Measurements from ENCODE around the gene SLC6A5.

Gene SLC6A5

DNA sequence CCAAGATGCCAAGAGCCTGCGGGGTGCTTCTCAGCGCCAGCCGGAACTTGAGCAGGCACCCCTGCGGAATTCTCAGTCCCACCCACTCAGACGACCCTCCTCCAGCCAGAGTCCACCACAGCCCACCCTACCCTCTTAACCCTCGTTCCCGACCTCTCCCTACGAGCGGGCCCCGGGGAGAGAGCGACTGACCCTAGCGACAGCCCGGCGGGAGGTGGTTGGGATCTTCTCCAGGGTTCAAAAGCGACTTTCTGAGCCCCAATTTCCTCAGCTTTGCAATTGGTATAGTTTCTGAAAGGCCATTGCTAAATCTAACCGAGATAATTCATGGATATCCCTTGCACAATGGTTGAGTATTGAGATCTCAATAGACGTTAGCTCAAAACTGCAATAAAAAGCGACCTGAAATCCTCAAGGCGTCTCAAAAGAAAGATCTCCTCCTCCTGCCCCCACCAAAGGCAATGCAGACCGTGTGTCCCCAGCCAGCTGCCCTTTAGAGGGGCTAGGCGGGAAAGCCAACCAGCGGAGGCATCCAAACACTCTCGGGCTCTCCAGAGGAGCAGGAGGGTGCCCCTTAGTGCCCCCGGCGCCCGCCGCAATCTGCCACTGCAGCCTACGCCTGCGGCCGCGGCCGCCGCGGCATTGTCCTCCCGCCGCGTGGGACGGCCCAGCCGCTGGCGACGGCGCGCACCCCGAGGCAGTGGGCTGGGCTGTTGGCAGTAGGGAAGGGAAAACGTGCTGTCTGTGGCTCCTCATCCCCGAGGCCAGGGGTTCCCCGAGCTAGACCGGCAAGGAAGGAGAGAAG, 1.5 kb upstream of the SLC6A5 start (continued):
- TF ChIP-seq ZBTB11 (tag by site-specific recombination; conservative IDR thresholded peaks at IDR 0.05; ENCODE audit: low read depth) (no peak), ZSCAN30 (tag by site-specific recombination; IDR thresholded peaks at IDR 0.05) (no peak), SP7 (tag by site-specific recombination; IDR thresholded peaks at IDR 0.05) (no peak), ZNF530 (tag by site-specific recombination; IDR thresholded peaks at IDR 0.05; ENCODE audit: low read depth) (no peak), ZNF785 (tag by site-specific recombination; IDR thresholded peaks at IDR 0.05) (no peak), YY1 (tag by site-specific recombination; IDR thresholded peaks at IDR 0.05) (no peak), KLF1 (tag by site-specific recombination; IDR thresholded peaks at IDR 0.05) (no peak)
- TF ChIP-seq, protein P1, sequence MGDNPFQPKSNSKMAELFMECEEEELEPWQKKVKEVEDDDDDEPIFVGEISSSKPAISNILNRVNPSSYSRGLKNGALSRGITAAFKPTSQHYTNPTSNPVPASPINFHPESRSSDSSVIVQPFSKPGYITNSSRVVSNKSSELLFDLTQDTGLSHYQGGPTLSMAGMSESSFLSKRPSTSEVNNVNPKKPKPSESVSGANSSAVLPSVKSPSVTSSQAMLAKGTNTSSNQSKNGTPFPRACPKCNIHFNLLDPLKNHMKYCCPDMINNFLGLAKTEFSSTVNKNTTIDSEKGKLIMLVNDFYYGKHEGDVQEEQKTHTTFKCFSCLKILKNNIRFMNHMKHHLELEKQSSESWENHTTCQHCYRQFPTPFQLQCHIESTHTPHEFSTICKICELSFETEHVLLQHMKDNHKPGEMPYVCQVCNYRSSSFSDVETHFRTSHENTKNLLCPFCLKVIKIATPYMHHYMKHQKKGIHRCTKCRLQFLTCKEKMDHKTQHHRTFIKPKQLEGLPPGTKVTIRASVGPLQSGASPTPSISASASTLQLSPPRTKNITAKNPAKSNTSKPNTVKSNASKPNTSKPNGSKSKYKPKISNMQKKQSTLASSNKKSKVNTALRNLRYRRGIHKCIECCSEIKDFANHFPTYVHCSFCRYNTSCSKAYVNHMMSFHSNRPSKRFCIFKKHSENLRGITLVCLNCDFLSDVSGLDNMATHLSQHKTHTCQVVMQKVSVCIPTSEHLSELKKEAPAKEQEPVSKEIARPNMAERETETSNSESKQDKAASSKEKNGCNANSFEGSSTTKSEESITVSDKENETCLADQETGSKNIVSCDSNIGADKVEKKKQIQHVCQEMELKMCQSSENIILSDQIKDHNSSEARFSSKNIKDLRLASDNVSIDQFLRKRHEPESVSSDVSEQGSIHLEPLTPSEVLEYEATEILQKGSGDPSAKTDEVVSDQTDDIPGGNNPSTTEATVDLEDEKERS (tag by site-specific recombination; IDR thresholded peaks at IDR 0.05): no peak

GRCh38 chr11:20598492-20598891, 916 bp upstream of the SLC6A5 start:
- no peak overlapping the region for H3K27ac ChIP-seq (ENCODE audit: extremely low read depth, low read depth, low read length)
- POLR2A ChIA-PET: no interaction called here
- no peaks in the 10 kb centered on the region for H3K4me1 ChIP-seq (ENCODE audit: control insufficient read depth, insufficient read depth, low read length)
- no peak overlapping the region for H3K4me3 ChIP-seq (ENCODE audit: low read depth, low read length)
- CTCF ChIA-PET: interaction anchor here (0.6 kb wide), 2 partner anchors 240 to 378 kb away, joined by 3 to 4 read pairs; no protein-coding TSS in a partner anchor
- H3K9me3 ChIP-seq (ENCODE audit: control insufficient read depth, insufficient read depth, low read depth, low read length): no peaks in the 10 kb centered on the region
- no peaks in the 10 kb centered on the region for H3K36me3 ChIP-seq (ENCODE audit: control insufficient read depth in 2 of 2, insufficient read depth in 1 of 2, low read length in 2 of 2)
- no peak for TF ChIP-seq BCL11B (tag by site-specific recombination; IDR thresholded peaks at IDR 0.05; ENCODE audit: low read depth)
- no peak for TF ChIP-seq ZNF324 (tag by site-specific recombination; IDR thresholded peaks at IDR 0.05)
- no peak for TF ChIP-seq TRIM28 (IDR thresholded peaks at IDR 0.05; ENCODE audit: borderline replicate concordance, low read length)
- no peak for TF ChIP-seq ZNF248 (tag by site-specific recombination; IDR thresholded peaks at IDR 0.05)
- TF ChIP-seq ZNF175 (tag by site-specific recombination; IDR thresholded peaks at IDR 0.05): no peak
- no peak for TF ChIP-seq ZBTB6 (tag by site-specific recombination; IDR thresholded peaks at IDR 0.05)
- TF ChIP-seq ZNF624 (tag by site-specific recombination; IDR thresholded peaks at IDR 0.05): no peak
- TF ChIP-seq ZNF24 (tag by site-specific recombination; IDR thresholded peaks at IDR 0.05): no peak
- no peak for TF ChIP-seq ZNF132 (tag by site-specific recombination; IDR thresholded peaks at IDR 0.05; ENCODE audit: borderline replicate concordance)
- TF ChIP-seq REPIN1 (tag by site-specific recombination; IDR thresholded peaks at IDR 0.05; ENCODE audit: low read depth): no peak
- no peak for TF ChIP-seq PRDM1 (tag by site-specific recombination; IDR thresholded peaks at IDR 0.05)
- no peak for TF ChIP-seq ZNF148 (tag by site-specific recombination; IDR thresholded peaks at IDR 0.05; ENCODE audit: borderline replicate concordance)
- no peak for TF ChIP-seq ZNF350 (tag by site-specific recombination; IDR thresholded peaks at IDR 0.05)
- TF ChIP-seq, protein P2, sequence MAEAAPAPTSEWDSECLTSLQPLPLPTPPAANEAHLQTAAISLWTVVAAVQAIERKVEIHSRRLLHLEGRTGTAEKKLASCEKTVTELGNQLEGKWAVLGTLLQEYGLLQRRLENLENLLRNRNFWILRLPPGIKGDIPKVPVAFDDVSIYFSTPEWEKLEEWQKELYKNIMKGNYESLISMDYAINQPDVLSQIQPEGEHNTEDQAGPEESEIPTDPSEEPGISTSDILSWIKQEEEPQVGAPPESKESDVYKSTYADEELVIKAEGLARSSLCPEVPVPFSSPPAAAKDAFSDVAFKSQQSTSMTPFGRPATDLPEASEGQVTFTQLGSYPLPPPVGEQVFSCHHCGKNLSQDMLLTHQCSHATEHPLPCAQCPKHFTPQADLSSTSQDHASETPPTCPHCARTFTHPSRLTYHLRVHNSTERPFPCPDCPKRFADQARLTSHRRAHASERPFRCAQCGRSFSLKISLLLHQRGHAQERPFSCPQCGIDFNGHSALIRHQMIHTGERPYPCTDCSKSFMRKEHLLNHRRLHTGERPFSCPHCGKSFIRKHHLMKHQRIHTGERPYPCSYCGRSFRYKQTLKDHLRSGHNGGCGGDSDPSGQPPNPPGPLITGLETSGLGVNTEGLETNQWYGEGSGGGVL (tag by site-specific recombination; IDR thresholded peaks at IDR 0.05): no peak
- no peak for TF ChIP-seq ZNF610 (tag by site-specific recombination; IDR thresholded peaks at IDR 0.05; ENCODE audit: borderline replicate concordance)
- no peak for TF ChIP-seq ZNF571 (tag by site-specific recombination; IDR thresholded peaks at IDR 0.05)
